ENCODE data around the gene LAMA2. TPM values are rescaled to one million over a fixed set of nuclear protein-coding genes. Genes with fewer than 3 reads are reported as not detected.

The LAMA2 gene
- total and polyA plus RNA-seq, 7 experiments from 2014 or later, result 0.02 to 0.59 (median 0.35) TPM; not detected in 4

DNA sequence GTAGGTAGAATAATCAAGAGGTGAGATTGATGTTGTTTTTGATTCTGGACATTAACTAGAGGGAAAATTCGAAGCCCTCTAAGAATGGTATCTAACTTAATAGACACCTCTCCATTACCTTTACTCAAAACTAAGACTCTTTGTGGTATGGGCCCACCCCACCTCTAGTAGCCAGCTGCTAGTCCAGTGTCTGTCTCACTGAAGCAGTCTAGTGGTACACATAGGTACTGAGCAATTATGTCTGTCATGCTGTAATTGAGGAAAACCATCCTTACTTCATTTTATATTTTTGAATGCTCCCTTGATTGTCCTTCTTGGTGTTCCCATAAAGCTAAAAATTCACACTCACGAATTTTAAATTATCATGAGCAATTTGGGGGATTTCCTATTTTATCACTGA is 536.4 kb downstream of the LAMA2 start:
- intact Hi-C loops (cut with micrococcal nuclease), result no loop called here
- POLR2A ChIA-PET, result no interaction called here
- CTCF ChIA-PET, result no interaction called here

DNA sequence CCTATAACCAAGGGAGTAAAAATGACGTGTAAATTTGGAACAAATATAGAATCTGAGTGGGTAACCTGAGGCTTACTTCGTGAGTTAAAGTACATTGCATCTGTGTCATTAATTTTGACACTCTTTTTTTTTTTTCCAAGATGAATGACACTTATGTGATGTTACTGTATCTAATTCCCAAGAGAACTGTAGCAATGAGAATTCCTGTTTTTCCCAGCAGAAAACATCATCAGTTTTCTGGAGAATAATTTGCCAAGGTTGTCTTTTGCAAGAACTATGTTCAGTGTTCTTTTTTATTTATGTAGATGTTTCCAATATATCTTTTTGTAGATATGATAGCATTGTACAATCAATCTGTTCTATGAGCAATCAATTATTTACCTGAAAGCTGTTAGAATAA is 543.4 kb downstream of the LAMA2 start:
- H3K36me3 Mint-ChIP-seq, result no peaks in the 10 kb centered on the region
- H3K4me1 ChIP-seq (ENCODE audit: control insufficient read depth in 2 of 2, insufficient read depth in 2 of 2, low read length in 2 of 2), result no peaks in the 10 kb centered on the region
- H3K4me3 Mint-ChIP-seq, result no peak overlapping the region
- intact Hi-C loops (cut with micrococcal nuclease), result no loop called here
- ATAC-seq (no peak), DNase-seq (no peak)
- no peaks in the 10 kb centered on the region for H3K36me3 ChIP-seq (ENCODE audit: control insufficient read depth in 2 of 3, insufficient read depth in 3 of 3, low read length in 3 of 3)
- H3K27me3 Mint-ChIP-seq, result peaks cover 0 to 5% (median 0%) of the 10 kb centered on the region in 5 donors
- no peak overlapping the region for H3K4me3 ChIP-seq (ENCODE audit: low read length)
- no peak overlapping the region for H3K27ac ChIP-seq (ENCODE audit: low read depth, low read length)
- no peaks in the 10 kb centered on the region for H3K9me3 Mint-ChIP-seq
- no peaks in the 10 kb centered on the region for H3K4me1 Mint-ChIP-seq
- no peaks in the 10 kb centered on the region for H3K9me3 ChIP-seq (ENCODE audit: control insufficient read depth in 2 of 3, low read length in 3 of 3)
- CTCF ChIA-PET, result no interaction called here
- POLR2A ChIA-PET, result no interaction called here
- no peak overlapping the region for H3K27ac Mint-ChIP-seq
- no peaks in the 10 kb centered on the region for H3K27me3 ChIP-seq (ENCODE audit: control insufficient read depth in 2 of 2, insufficient read depth in 2 of 2, low read length in 2 of 2)

More for the DNA sequence above, 536.4 kb downstream of the LAMA2 start:
- no peaks in the 10 kb centered on the region for H3K27me3 ChIP-seq (ENCODE audit: control insufficient read depth in 2 of 2, insufficient read depth in 2 of 2, low read length in 2 of 2)
- H3K9me3 ChIP-seq (ENCODE audit: control insufficient read depth in 2 of 3, low read length in 3 of 3), result no peaks in the 10 kb centered on the region
- Mint-ChIP-seq H3K4me1 (peaks cover 0 to 1% (median 0%) of the 10 kb centered on the region in 7 donors), H3K27me3 (peaks cover 0 to 3% (median 0%) of the 10 kb centered on the region in 5 donors), H3K36me3 (no peaks in the 10 kb centered on the region), H3K27ac (no peak overlapping the region), H3K4me3 (no peak overlapping the region), H3K9me3 (no peaks in the 10 kb centered on the region)
- no peaks in the 10 kb centered on the region for H3K4me1 ChIP-seq (ENCODE audit: control insufficient read depth in 2 of 2, insufficient read depth in 2 of 2, low read length in 2 of 2)
- ATAC-seq (no peak), DNase-seq (no peak)
- H3K36me3 ChIP-seq (ENCODE audit: control insufficient read depth in 2 of 3, insufficient read depth in 3 of 3, low read length in 3 of 3), result no peaks in the 10 kb centered on the region
- no peak overlapping the region for H3K4me3 ChIP-seq (ENCODE audit: low read length)
- no peak overlapping the region for H3K27ac ChIP-seq (ENCODE audit: low read depth, low read length)

DNA sequence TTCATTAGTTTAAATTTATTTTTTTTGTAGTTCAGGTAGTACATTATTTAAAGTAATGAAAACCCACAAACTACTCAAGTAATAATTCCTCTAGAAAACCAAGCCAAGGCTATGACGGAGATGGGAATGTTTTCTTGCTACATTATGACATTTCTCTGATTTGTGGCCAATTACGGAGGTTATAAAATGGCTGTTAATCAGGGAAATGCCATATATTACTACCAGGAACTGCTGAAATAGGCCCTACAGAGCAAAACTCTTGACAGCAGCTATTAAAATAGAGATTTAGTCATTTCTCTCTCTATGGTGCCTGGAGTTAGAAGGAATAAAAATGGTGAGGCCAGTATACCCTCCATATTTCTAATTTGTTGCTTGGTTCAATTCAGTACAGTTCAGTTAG is 547.0 kb downstream of the LAMA2 start:
- ATAC-seq (no peak), DNase-seq (no peak)
- no peaks in the 10 kb centered on the region for H3K36me3 Mint-ChIP-seq
- no peaks in the 10 kb centered on the region for H3K27me3 ChIP-seq (ENCODE audit: control insufficient read depth in 2 of 2, insufficient read depth in 2 of 2, low read length in 2 of 2)
- H3K27me3 Mint-ChIP-seq, result peaks cover 0 to 5% (median 0%) of the 10 kb centered on the region in 5 donors
- CTCF ChIA-PET, result no interaction called here
- H3K27ac ChIP-seq (ENCODE audit: low read depth, low read length), result no peak overlapping the region
- POLR2A ChIA-PET, result no interaction called here
- no peaks in the 10 kb centered on the region for H3K36me3 ChIP-seq (ENCODE audit: control insufficient read depth in 2 of 3, insufficient read depth in 3 of 3, low read length in 3 of 3)
- no peaks in the 10 kb centered on the region for H3K4me1 ChIP-seq (ENCODE audit: control insufficient read depth in 2 of 2, insufficient read depth in 2 of 2, low read length in 2 of 2)
- H3K4me3 Mint-ChIP-seq, result no peak overlapping the region
- no peaks in the 10 kb centered on the region for H3K9me3 ChIP-seq (ENCODE audit: control insufficient read depth in 2 of 3, low read length in 3 of 3)
- intact Hi-C loops (cut with micrococcal nuclease), result no loop called here
- H3K9me3 Mint-ChIP-seq, result no peaks in the 10 kb centered on the region
- H3K27ac Mint-ChIP-seq, result no peak overlapping the region
- no peak overlapping the region for H3K4me3 ChIP-seq (ENCODE audit: low read length)
- no peaks in the 10 kb centered on the region for H3K4me1 Mint-ChIP-seq

DNA sequence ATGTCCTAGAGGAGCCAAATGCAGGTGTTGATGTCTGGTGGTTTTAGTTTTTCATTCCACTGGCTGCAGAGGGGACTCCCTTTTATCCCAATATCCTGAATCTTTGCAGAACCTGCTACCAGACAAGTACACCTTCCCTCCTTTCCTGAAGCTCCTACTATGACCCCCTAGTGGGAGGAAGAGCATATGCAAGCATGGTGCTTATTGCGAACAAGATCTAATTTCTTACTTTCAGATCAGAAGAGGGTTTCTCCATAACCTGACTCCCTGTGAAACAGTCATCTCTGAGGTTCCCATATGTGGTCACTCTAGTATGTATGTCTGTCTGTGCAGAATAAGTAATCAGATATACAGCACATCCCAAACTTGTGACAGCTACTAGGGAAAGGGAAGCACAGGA is 549.8 kb downstream of the LAMA2 start:
- ChIA-PET CTCF (no interaction called here), POLR2A (no interaction called here)
- Histone ChIP-seq H3K4me3 (ENCODE audit: low read length) (no peak overlapping the region), H3K27me3 (ENCODE audit: control insufficient read depth in 2 of 2, insufficient read depth in 2 of 2, low read length in 2 of 2) (no peaks in the 10 kb centered on the region), H3K36me3 (ENCODE audit: control insufficient read depth in 2 of 3, insufficient read depth in 3 of 3, low read length in 3 of 3) (no peaks in the 10 kb centered on the region), H3K4me1 (ENCODE audit: control insufficient read depth in 2 of 2, insufficient read depth in 2 of 2, low read length in 2 of 2) (no peaks in the 10 kb centered on the region), H3K9me3 (ENCODE audit: control insufficient read depth in 2 of 3, low read length in 3 of 3) (no peaks in the 10 kb centered on the region), H3K27ac (ENCODE audit: low read depth, low read length) (no peak overlapping the region)
- no peaks in the 10 kb centered on the region for H3K36me3 Mint-ChIP-seq
- no peak for DNase-seq
- no peak overlapping the region for H3K4me3 Mint-ChIP-seq
- no peak overlapping the region for H3K27ac Mint-ChIP-seq
- H3K27me3 Mint-ChIP-seq, result peaks cover 0 to 5% (median 0%) of the 10 kb centered on the region in 5 donors
- no peak for ATAC-seq
- H3K4me1 Mint-ChIP-seq, result no peaks in the 10 kb centered on the region
- intact Hi-C loops (cut with micrococcal nuclease), result no loop called here
- H3K9me3 Mint-ChIP-seq, result no peaks in the 10 kb centered on the region

GRCh38 chr6:129434091-129434490 is 551.2 kb downstream of the LAMA2 start:
- Mint-ChIP-seq H3K9me3 (no peaks in the 10 kb centered on the region), H3K36me3 (no peaks in the 10 kb centered on the region), H3K27me3 (peaks cover 0 to 2% (median 0%) of the 10 kb centered on the region in 5 donors), H3K27ac (no peak overlapping the region), H3K4me3 (no peak overlapping the region), H3K4me1 (no peaks in the 10 kb centered on the region)
- POLR2A ChIA-PET, result no interaction called here
- ATAC-seq, result no peak
- H3K4me3 ChIP-seq (ENCODE audit: low read length), result no peak overlapping the region
- H3K36me3 ChIP-seq (ENCODE audit: control insufficient read depth in 2 of 3, insufficient read depth in 3 of 3, low read length in 3 of 3), result no peaks in the 10 kb centered on the region
- CTCF ChIA-PET, result no interaction called here
- DNase-seq, result no peak
- H3K4me1 ChIP-seq (ENCODE audit: control insufficient read depth in 2 of 2, insufficient read depth in 2 of 2, low read length in 2 of 2), result no peaks in the 10 kb centered on the region
- no peaks in the 10 kb centered on the region for H3K9me3 ChIP-seq (ENCODE audit: control insufficient read depth in 2 of 3, low read length in 3 of 3)
- H3K27me3 ChIP-seq (ENCODE audit: control insufficient read depth in 2 of 2, insufficient read depth in 2 of 2, low read length in 2 of 2), result no peaks in the 10 kb centered on the region
- no peak overlapping the region for H3K27ac ChIP-seq (ENCODE audit: low read depth, low read length)
- intact Hi-C loops (cut with micrococcal nuclease), result no loop called here

DNA sequence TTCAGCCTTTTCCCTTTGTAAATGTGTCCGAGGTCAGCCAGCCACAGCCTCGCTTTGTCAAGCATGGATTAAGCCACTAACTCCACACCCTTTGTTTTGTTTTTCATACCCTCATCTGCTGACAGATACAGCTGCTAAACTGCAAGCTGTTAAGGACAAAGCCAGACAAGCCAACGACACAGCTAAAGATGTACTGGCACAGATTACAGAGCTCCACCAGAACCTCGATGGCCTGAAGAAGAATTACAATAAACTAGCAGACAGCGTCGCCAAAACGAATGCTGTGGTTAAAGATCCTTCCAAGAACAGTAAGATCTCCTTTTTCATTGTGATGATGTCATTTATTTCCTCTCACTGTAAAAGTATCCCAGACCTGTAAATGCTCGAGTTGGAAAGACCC is 557.8 kb downstream of the LAMA2 start:
- H3K27ac Mint-ChIP-seq, result no peak overlapping the region
- ATAC-seq (no peak), DNase-seq (no peak)
- no peaks in the 10 kb centered on the region for H3K9me3 Mint-ChIP-seq
- POLR2A ChIA-PET, result no interaction called here
- no peak overlapping the region for H3K4me3 Mint-ChIP-seq
- peaks cover 0 to 2% (median 0%) of the 10 kb centered on the region in 5 donors for H3K27me3 Mint-ChIP-seq
- peaks cover 0 to 9% (median 0%) of the 10 kb centered on the region in 5 donors for H3K36me3 Mint-ChIP-seq
- H3K4me1 Mint-ChIP-seq, result peaks cover under 1 to 18% (median 12%) of the 10 kb centered on the region in 7 donors
- Histone ChIP-seq H3K4me1 (ENCODE audit: control insufficient read depth in 2 of 2, insufficient read depth in 2 of 2, low read length in 2 of 2) (peaks cover under 1 to 3% of the 10 kb centered on the region in 2 donors), H3K27me3 (ENCODE audit: control insufficient read depth in 2 of 2, insufficient read depth in 2 of 2, low read length in 2 of 2) (no peaks in the 10 kb centered on the region), H3K4me3 (ENCODE audit: low read length) (no peak overlapping the region), H3K36me3 (ENCODE audit: control insufficient read depth in 2 of 3, insufficient read depth in 3 of 3, low read length in 3 of 3) (no peaks in the 10 kb centered on the region), H3K27ac (ENCODE audit: low read depth, low read length) (no peak overlapping the region), H3K9me3 (ENCODE audit: control insufficient read depth in 2 of 3, low read length in 3 of 3) (no peaks in the 10 kb centered on the region)
- CTCF ChIA-PET, result no interaction called here
- intact Hi-C loops (cut with micrococcal nuclease), result no loop called here

DNA sequence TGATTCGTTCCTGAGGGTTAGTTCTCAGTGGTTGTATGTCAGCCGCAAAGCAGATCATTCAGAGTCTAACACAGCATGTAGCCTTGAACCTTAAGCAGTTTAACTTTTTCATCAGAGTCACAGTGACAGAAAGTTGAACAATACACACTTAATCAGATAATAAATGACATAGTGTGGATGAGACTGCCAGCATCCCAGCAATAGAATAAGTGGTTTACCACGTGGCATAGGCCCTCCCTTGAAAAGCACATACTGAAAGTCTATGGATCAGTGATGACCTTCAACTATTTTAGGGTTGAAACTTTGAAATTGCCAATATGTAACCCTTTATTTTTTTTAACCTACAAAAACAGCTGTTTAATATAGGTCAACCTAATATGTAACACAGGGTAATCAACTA is 561.7 kb downstream of the LAMA2 start:
- ChIA-PET CTCF (no interaction called here), POLR2A (no interaction called here)
- H3K4me3 ChIP-seq (ENCODE audit: low read length), result no peak overlapping the region
- Mint-ChIP-seq H3K9me3 (peaks cover 0 to 5% (median 0%) of the 10 kb centered on the region in 11 donors), H3K36me3 (peaks cover 0 to 19% (median 0%) of the 10 kb centered on the region in 5 donors), H3K4me1 (peaks cover 10 to 46% (median 33%) of the 10 kb centered on the region in 7 donors), H3K27ac (no peak overlapping the region), H3K27me3 (no peaks in the 10 kb centered on the region), H3K4me3 (no peak overlapping the region)
- H3K27ac ChIP-seq (ENCODE audit: low read depth, low read length), result no peak overlapping the region
- H3K4me1 ChIP-seq (ENCODE audit: control insufficient read depth in 2 of 2, insufficient read depth in 2 of 2, low read length in 2 of 2), result peaks cover 5 to 12% of the 10 kb centered on the region in 2 donors
- H3K9me3 ChIP-seq (ENCODE audit: control insufficient read depth in 2 of 3, low read length in 3 of 3), result no peaks in the 10 kb centered on the region
- no peaks in the 10 kb centered on the region for H3K36me3 ChIP-seq (ENCODE audit: control insufficient read depth in 2 of 3, insufficient read depth in 3 of 3, low read length in 3 of 3)
- DNase-seq (no peak), ATAC-seq (no peak)
- no peaks in the 10 kb centered on the region for H3K27me3 ChIP-seq (ENCODE audit: control insufficient read depth in 2 of 2, insufficient read depth in 2 of 2, low read length in 2 of 2)
- intact Hi-C loops (cut with micrococcal nuclease), result no loop called here
